AG04450 (cell line): ENCODE results near the gene MCM9. TPM values are rescaled to one million over a fixed set of nuclear protein-coding genes. Genes with fewer than 3 reads are reported as not detected.
"Not testable (repeated sequence)": the region's sequence is repeated elsewhere in the genome, so short reads cannot be mapped to it uniquely, and the experiment has no call there.

Source experiments
- CTCF ChIA-PET: fragments of 300-600, 350-600 bp; formaldehyde crosslinking; extraction: SDS; loops from one replicate; lab custom pipeline; 2022; ENCODE audit warnings: antibody characterized with exemption, inconsistent platforms; lab: Charles Lee
- POLR2A ChIA-PET: fragments of 350-600 bp; formaldehyde crosslinking; extraction: SDS; loops from one replicate; lab custom pipeline; 2021; ENCODE audit warnings: antibody characterized with exemption, inconsistent platforms; lab: Yijun Ruan, JAX
- DNase-seq: peaks from one replicate; pipeline ENCODE4 v3.0.0-alpha.2; 2011; ENCODE audit warnings: low read depth, low spot score
- H3K27ac ChIP-seq: one replicate; pipeline ENCODE4 v1.5.1; 2012; ENCODE audit warnings: low read depth, low read length, control low read depth
- H3K27me3 ChIP-seq: one replicate; pipeline ENCODE4 v1.6.0; 2012; ENCODE audit warnings: low read length; ENCODE audit not compliant: control insufficient read depth, insufficient read depth
- H3K4me3 ChIP-seq: 2 replicates; pipeline ENCODE4 v1.5.1; 2011; ENCODE audit warnings: mild to moderate bottlenecking, low read depth, low read length, control low read depth
- H3K9me3 ChIP-seq: 2 replicates; pipeline ENCODE4 v1.5.1; 2012; ENCODE audit warnings: low read length; ENCODE audit not compliant: control insufficient read depth, insufficient read depth
- CTCF ChIP-seq: IDR thresholded peaks from 2 replicates; pipeline ENCODE4 v1.5.1; 2011; ENCODE audit warnings: low read depth, low read length, control low read depth, inconsistent platforms
- polyA plus RNA-seq: library from polyadenylated mRNA; depleted of rRNA; stranded (reverse); fragments of >200 nt; gene quantifications from 2 replicates; pipeline ENCODE4 v1.2.3, GENCODE V29; 2011

MCM9 gene
- polyA plus RNA-seq, 1 experiment = 2.2 TPM

- CTCF ChIA-PET = no interaction called here
Measured at GRCh38 chr6:118869350-118869749, 65.6 kb downstream of the MCM9 start.

GRCh38 chr6:118868901-118869300, 66.1 kb downstream of the MCM9 start:
- CTCF ChIA-PET, H3K9me3 ChIP-seq, POLR2A ChIA-PET, H3K27ac ChIP-seq, DNase-seq, H3K4me3 ChIP-seq, H3K27me3 ChIP-seq: not testable (repeated sequence)

More at GRCh38 chr6:118869350-118869749, 65.6 kb downstream of the MCM9 start:
- no peak overlapping the region for H3K27ac ChIP-seq
- no peak overlapping the region for H3K4me3 ChIP-seq
- POLR2A ChIA-PET = no interaction called here
- no peak for TF ChIP-seq CTCF
- no peaks in the 10 kb centered on the region for H3K9me3 ChIP-seq
- DNase-seq = no peak
- no peaks in the 10 kb centered on the region for H3K27me3 ChIP-seq

- no peak for TF ChIP-seq CTCF
- Histone ChIP-seq H3K9me3 (peaks cover under 1% of the 10 kb centered on the region; the same call in 1 of the 2 replicates), H3K4me3 (no peak overlapping the region), H3K27ac (no peak overlapping the region), H3K27me3 (no peaks in the 10 kb centered on the region)
- POLR2A ChIA-PET = no interaction called here
- CTCF ChIA-PET = no interaction called here
- no peak for DNase-seq
Measured at GRCh38 chr6:118867181-118867580, 67.8 kb downstream of the MCM9 start.

- ChIA-PET POLR2A (no interaction called here), CTCF (interaction anchor here (1.7 kb wide), 1 partner anchor 65 kb away, joined by 5 read pairs; no protein-coding TSS in a partner anchor)
- no peak overlapping the region for H3K27ac ChIP-seq
- H3K9me3 ChIP-seq = peaks cover 6% of the 10 kb centered on the region; the same call in 1 of the 2 replicates
- no peak for DNase-seq
- H3K4me3 ChIP-seq = no peak overlapping the region
- no peak for TF ChIP-seq CTCF
- H3K27me3 ChIP-seq = no peaks in the 10 kb centered on the region
Measured at GRCh38 chr6:118865100-118865391, 69.9 kb downstream of the MCM9 start.

GRCh38 chr6:118864341-118865099, 70.4 kb downstream of the MCM9 start:
- ChIA-PET POLR2A (no interaction called here), CTCF (interaction anchor here (1.7 kb wide), 1 partner anchor 64 kb away, joined by 5 read pairs; no protein-coding TSS in a partner anchor)
- Histone ChIP-seq H3K4me3 (no peak overlapping the region), H3K9me3 (peaks cover 6% of the 10 kb centered on the region; the same call in 1 of the 2 replicates), H3K27ac (no peak overlapping the region), H3K27me3 (no peaks in the 10 kb centered on the region)
- no peak for TF ChIP-seq CTCF
- DNase-seq = no peak
